GM23338 (cell line): ENCODE results near the gene SEMA7A. TPM values are rescaled to one million over a fixed set of nuclear protein-coding genes. Genes with fewer than 3 reads are reported as not detected.

Source experiments
- ATAC-seq: fragments of 200-7000 bp; cut with Tn5 transposase; 3 replicates; pipeline ENCODE4 v1.9.1; 2020
- DNase-seq: peaks from one replicate; pipeline ENCODE4 v3.0.0-alpha.2; 2015; ENCODE audit warnings: low spot score
- H2AFZ ChIP-seq: fragments of 200-600 bp; sonication (generic); 2 replicates; pipeline ENCODE4 v1.8.0; 2016; ENCODE audit warnings: antibody characterized with exemption, mild to moderate bottlenecking, moderate library complexity
- H3F3A ChIP-seq: fragments of 200-600 bp; sonication (generic); replicated peaks from 2 replicates; pipeline ENCODE4 v1.8.0; 2017; ENCODE audit warnings: antibody characterized with exemption, mixed run types, low read depth
- H3K27ac ChIP-seq: fragments of 200-600 bp; sonication (generic); 2 replicates; pipeline ENCODE4 v1.6.1; 2016; ENCODE audit warnings: low read depth
- H3K27me3 ChIP-seq: fragments of 200-600 bp; sonication (generic); 2 replicates; pipeline ENCODE4 v1.8.0; 2016; ENCODE audit warnings: mild to moderate bottlenecking, mixed run types, moderate library complexity; ENCODE audit not compliant: insufficient read depth
- H3K36me3 ChIP-seq: fragments of 200-600 bp; sonication (generic); 2 replicates; pipeline ENCODE4 v1.8.0; 2016; ENCODE audit warnings: mild to moderate bottlenecking; ENCODE audit not compliant: insufficient read depth
- H3K4me1 ChIP-seq: fragments of 200-600 bp; sonication (generic); 2 replicates; pipeline ENCODE4 v1.8.0; 2016; ENCODE audit warnings: mild to moderate bottlenecking, moderate library complexity; ENCODE audit not compliant: insufficient read depth
- H3K4me2 ChIP-seq: fragments of 200-600 bp; sonication (generic); 2 replicates; pipeline ENCODE4 v1.7.1; 2017; ENCODE audit warnings: mixed run types
- H3K4me3 ChIP-seq: fragments of 200-600 bp; sonication (generic); 2 replicates; pipeline ENCODE4 v1.6.1; 2016; ENCODE audit warnings: mixed run types
- H3K79me2 ChIP-seq: fragments of 200-600 bp; sonication (generic); replicated peaks from 2 replicates; pipeline ENCODE4 v1.8.0; 2017; ENCODE audit warnings: mild to moderate bottlenecking; ENCODE audit not compliant: insufficient read depth
- H3K9me2 ChIP-seq: fragments of 200-600 bp; sonication (generic); 2 replicates; pipeline ENCODE4 v1.8.0; 2017; ENCODE audit not compliant: insufficient read depth
- H4K20me1 ChIP-seq: fragments of 200-600 bp; sonication (generic); replicated peaks from 2 replicates; pipeline ENCODE4 v1.8.0; 2017; ENCODE audit warnings: mild to moderate bottlenecking; ENCODE audit not compliant: insufficient read depth
- H3K27ac Mint-ChIP-seq: 2 replicates; pipeline ENCODE4 v1.8.0; 2020; ENCODE audit warnings: inconsistent platforms, mild to moderate bottlenecking, moderate library complexity, mixed read lengths
- H3K27me3 Mint-ChIP-seq: 3 replicates; pipeline ENCODE4 v1.8.0; 2022; ENCODE audit warnings: low read depth, mild to moderate bottlenecking, moderate library complexity, mixed read lengths, inconsistent platforms; ENCODE audit not compliant: insufficient read depth, poor library complexity
- H3K36me3 Mint-ChIP-seq: 3 replicates; pipeline ENCODE4 v1.8.0; 2021; ENCODE audit warnings: low read depth, mild to moderate bottlenecking, inconsistent platforms, moderate library complexity, mixed read lengths
- H3K4me1 Mint-ChIP-seq: 3 replicates; pipeline ENCODE4 v1.8.0; 2020; ENCODE audit warnings: mild to moderate bottlenecking, inconsistent platforms, mixed read lengths
- H3K4me3 Mint-ChIP-seq: 3 replicates; pipeline ENCODE4 v1.8.0; 2021; ENCODE audit warnings: moderate library complexity, mild to moderate bottlenecking, inconsistent platforms, mixed read lengths
- H3K9me3 Mint-ChIP-seq: 3 replicates; pipeline ENCODE4 v1.8.0; 2020; ENCODE audit warnings: moderate library complexity, mild to moderate bottlenecking, inconsistent platforms, mixed read lengths
- CREB1 ChIP-seq: fragments of 250-450 bp; sonication (Bioruptor Pico); IDR thresholded peaks from 2 replicates; pipeline ENCODE4 v1.5.0; 2020; ENCODE audit warnings: low read depth, mild to moderate bottlenecking, moderate library complexity
- EZH2 ChIP-seq: fragments of 200-600 bp; sonication (generic); IDR thresholded peaks from one replicate; pipeline ENCODE4 v1.8.0; 2017; ENCODE audit warnings: antibody characterized with exemption, mild to moderate bottlenecking, low read depth; ENCODE audit not compliant: unreplicated experiment
- JUNB ChIP-seq: IDR thresholded peaks from one replicate; pipeline ENCODE4 v1.6.1; 2016; ENCODE audit warnings: antibody characterized with exemption; ENCODE audit not compliant: unreplicated experiment
- STAT1 ChIP-seq: IDR thresholded peaks from one replicate; pipeline ENCODE4 v1.6.1; 2016; ENCODE audit warnings: antibody characterized with exemption; ENCODE audit not compliant: unreplicated experiment
- ZNF114 ChIP-seq: fragments of 250-450 bp; sonication (Bioruptor Pico); IDR thresholded peaks from 2 replicates; pipeline ENCODE4 v1.5.0; 2020; ENCODE audit warnings: mild to moderate bottlenecking, moderate library complexity
- ZNF331 ChIP-seq: fragments of 250-450 bp; sonication (Bioruptor Pico); IDR thresholded peaks from 2 replicates; pipeline ENCODE4 v1.5.0; 2020; ENCODE audit warnings: low read depth, mild to moderate bottlenecking, moderate library complexity
- ZNF462 ChIP-seq: fragments of 250-450 bp; sonication (Bioruptor Pico); IDR thresholded peaks from 2 replicates; pipeline ENCODE4 v1.5.0; 2020; ENCODE audit warnings: mild to moderate bottlenecking, moderate library complexity
- polyA plus RNA-seq: library from polyadenylated mRNA; unstranded; fragments of >200 nt; fragmentation: Nextera tagmentation; extraction: Ambion mirVana; gene quantifications from 2 replicates; pipeline ENCODE4 v1.2.1, GENCODE V29; 2016
- total RNA-seq: library from RNA; depleted of rRNA; stranded (reverse); fragments of >200 nt; shearing (Covaris generic); gene quantifications from 2 replicates; pipeline ENCODE4 v1.2.3, GENCODE V29; 2014
- TF ChIP-seq, protein P1 (sequence below): IDR thresholded peaks from 2 replicates; pipeline ENCODE4 v1.6.1; 2016; ENCODE audit warnings: antibody characterized with exemption

Gene SEMA7A
- total and polyA plus RNA-seq, 2 experiments from 2014 or later, result 2.0 to 14.1 TPM

GRCh38 chr15:74428442-74428787 is 5.3 kb downstream of the SEMA7A start (continued):
- no peak for TF ChIP-seq ZNF462 (CRISPR knock-in tag)
- TF ChIP-seq EZH2, result no peak

- no peaks in the 10 kb centered on the region for H3K36me3 ChIP-seq
- H3K9me2 ChIP-seq, result no peaks in the 10 kb centered on the region
- peaks cover 8% of the 10 kb centered on the region for H4K20me1 ChIP-seq
- no peak overlapping the region for H3K27ac ChIP-seq
- H3K4me3 Mint-ChIP-seq, result no peak overlapping the region
- no peak overlapping the region for H3K4me3 ChIP-seq
- no peaks in the 10 kb centered on the region; the same call in 2 of the 3 replicates for H3K36me3 Mint-ChIP-seq
- H3K4me1 Mint-ChIP-seq, result peaks cover 43% of the 10 kb centered on the region
- H3F3A ChIP-seq, result no peaks in the 10 kb centered on the region
- H3K4me2 ChIP-seq, result no peak overlapping the region
- peaks cover 22% of the 10 kb centered on the region for H3K27me3 Mint-ChIP-seq
- no peaks in the 10 kb centered on the region for H3K9me3 Mint-ChIP-seq
- H3K27ac Mint-ChIP-seq, result no peak overlapping the region
- H3K4me1 ChIP-seq, result peaks cover 21% of the 10 kb centered on the region
- H3K27me3 ChIP-seq, result peaks cover 8% of the 10 kb centered on the region
- H2AFZ ChIP-seq, result no peak overlapping the region
- peaks cover 30% of the 10 kb centered on the region for H3K79me2 ChIP-seq
- no peak for DNase-seq
- ATAC-seq, result no peak
- TF ChIP-seq ZNF331 (CRISPR knock-in tag) (no peak), CREB1 (CRISPR knock-in tag) (no peak), JUNB (no peak), ZNF462 (CRISPR knock-in tag) (no peak), STAT1 (no peak), ZNF114 (CRISPR knock-in tag) (no peak)
- TF ChIP-seq, protein P1, sequence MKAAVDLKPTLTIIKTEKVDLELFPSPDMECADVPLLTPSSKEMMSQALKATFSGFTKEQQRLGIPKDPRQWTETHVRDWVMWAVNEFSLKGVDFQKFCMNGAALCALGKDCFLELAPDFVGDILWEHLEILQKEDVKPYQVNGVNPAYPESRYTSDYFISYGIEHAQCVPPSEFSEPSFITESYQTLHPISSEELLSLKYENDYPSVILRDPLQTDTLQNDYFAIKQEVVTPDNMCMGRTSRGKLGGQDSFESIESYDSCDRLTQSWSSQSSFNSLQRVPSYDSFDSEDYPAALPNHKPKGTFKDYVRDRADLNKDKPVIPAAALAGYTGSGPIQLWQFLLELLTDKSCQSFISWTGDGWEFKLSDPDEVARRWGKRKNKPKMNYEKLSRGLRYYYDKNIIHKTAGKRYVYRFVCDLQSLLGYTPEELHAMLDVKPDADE, result no peak
Observed at GRCh38 chr15:74427607-74428441, 5.9 kb downstream of the SEMA7A start.
